ENCODE data around the gene CHAMP1.

CHAMP1 gene

GRCh38 chr13:114279146-114279545 lies 35.2 kb upstream of the CHAMP1 start:
- Histone ChIP-seq H2AK5ac (ENCODE audit: low read length, severe bottlenecking) (no peak overlapping the region), H2BK15ac (ENCODE audit: low read depth, poor library complexity, severe bottlenecking) (no peak overlapping the region), H4K91ac (ENCODE audit: low read length) (no peak overlapping the region), H2BK12ac (ENCODE audit: low read length in 2 of 2) (no peak overlapping the region), H2BK120ac (ENCODE audit: low read depth, low read length) (no peak overlapping the region), H3K27ac (ENCODE audit: low read length, poor library complexity, severe bottlenecking) (peak overlapping the region; percentile 11), H3K27me3 (ENCODE audit: control insufficient read depth in 1 of 2, insufficient read depth in 1 of 2, low read length in 2 of 2) (no peaks in the 10 kb centered on the region), H3K9ac (ENCODE audit: low read length) (peak overlapping the region; percentile 94), H2AFZ (ENCODE audit: low read depth, low read length) (no peak overlapping the region), H3K9me3 (ENCODE audit: control insufficient read depth, low read length) (no peaks in the 10 kb centered on the region), H3K4me3 (ENCODE audit: insufficient read depth in 1 of 2, low read depth in 1 of 2, low read length in 2 of 2) (no peak overlapping the region), H3K23ac (ENCODE audit: low read length in 2 of 2) (no peak overlapping the region), H2BK5ac (ENCODE audit: low read depth, low read length, poor library complexity, severe bottlenecking) (no peak overlapping the region), H3K4me2 (ENCODE audit: low read length, poor library complexity, severe bottlenecking) (no peak overlapping the region), H4K8ac (ENCODE audit: low read length) (no peak overlapping the region), H3K18ac (ENCODE audit: low read depth in 1 of 2, low read length in 2 of 2) (no peak overlapping the region), H3K36me3 (ENCODE audit: control insufficient read depth in 1 of 2, insufficient read depth in 2 of 2, low read depth in 1 of 2, low read length in 2 of 2) (peaks cover 11 to 48% of the 10 kb centered on the region in 2 experiments), H3K14ac (ENCODE audit: low read length in 2 of 2) (no peak overlapping the region), H3K79me1 (replicated peaks; ENCODE audit: low read length, poor library complexity, severe bottlenecking) (peaks cover 13% of the 10 kb centered on the region), H3K4me1 (ENCODE audit: control insufficient read depth, insufficient read depth, low read depth, low read length) (peaks cover 3% of the 10 kb centered on the region), H3K4ac (ENCODE audit: low read depth in 1 of 2, low read length in 2 of 2) (no peak overlapping the region)
- DNase-seq: no peak
- 81% methylated on average over 3 of the region's 4 CpGs for WGBS

GRCh38 chr13:114279758-114280355 lies 34.4 kb upstream of the CHAMP1 start:
- Histone ChIP-seq H4K8ac (ENCODE audit: low read length) (no peak overlapping the region), H2BK5ac (ENCODE audit: low read depth, low read length, poor library complexity, severe bottlenecking) (no peak overlapping the region), H3K27ac (ENCODE audit: low read length, poor library complexity, severe bottlenecking) (peak overlapping the region; percentile 30), H4K91ac (ENCODE audit: low read length) (peak overlapping the region; percentile 11), H2AFZ (ENCODE audit: low read depth, low read length) (no peak overlapping the region), H3K9me3 (ENCODE audit: control insufficient read depth, low read length) (no peaks in the 10 kb centered on the region), H3K4me1 (ENCODE audit: control insufficient read depth, insufficient read depth, low read depth, low read length) (peaks cover 4% of the 10 kb centered on the region), H3K36me3 (ENCODE audit: control insufficient read depth in 1 of 2, insufficient read depth in 2 of 2, low read depth in 1 of 2, low read length in 2 of 2) (peaks cover 18 to 47% of the 10 kb centered on the region in 2 experiments), H3K18ac (ENCODE audit: low read depth in 1 of 2, low read length in 2 of 2) (no peak overlapping the region), H2BK12ac (ENCODE audit: low read length in 2 of 2) (no peak overlapping the region), H2AK5ac (ENCODE audit: low read length, severe bottlenecking) (peak overlapping the region; percentile 76), H3K23ac (ENCODE audit: low read length in 2 of 2) (no peak overlapping the region), H2BK15ac (ENCODE audit: low read depth, poor library complexity, severe bottlenecking) (no peak overlapping the region), H3K4me2 (ENCODE audit: low read length, poor library complexity, severe bottlenecking) (no peak overlapping the region), H3K14ac (ENCODE audit: low read length in 2 of 2) (no peak overlapping the region), H3K9ac (ENCODE audit: low read length) (peak overlapping the region; percentile 94), H3K4me3 (ENCODE audit: insufficient read depth in 1 of 2, low read depth in 1 of 2, low read length in 2 of 2) (no peak overlapping the region), H3K4ac (ENCODE audit: low read depth in 1 of 2, low read length in 2 of 2) (no peak overlapping the region), H3K79me1 (replicated peaks; ENCODE audit: low read length, poor library complexity, severe bottlenecking) (peaks cover 13% of the 10 kb centered on the region), H2BK120ac (ENCODE audit: low read depth, low read length) (no peak overlapping the region), H3K27me3 (ENCODE audit: control insufficient read depth in 1 of 2, insufficient read depth in 1 of 2, low read length in 2 of 2) (no peaks in the 10 kb centered on the region)
- DNase-seq: peak; percentile 14
- WGBS: 100% methylated on average over 2 of the region's 2 CpGs

- H2BK15ac ChIP-seq (ENCODE audit: low read depth, poor library complexity, severe bottlenecking): peak within 1 kb of the TSS; percentile 91
- peaks cover 6% of the 10 kb centered on the region for H3K4me1 ChIP-seq (ENCODE audit: control insufficient read depth, insufficient read depth, low read depth, low read length)
- H2BK120ac ChIP-seq (ENCODE audit: low read depth, low read length): peak within 1 kb of the TSS; percentile 86
These were observed 32.8 kb upstream of the CHAMP1 start, which contains the start of gene UPF3A for GRCh38 chr13:114281351-114282040. UPF3A (plus strand) TSS chr13:114281601; CDS start chr13:114281640, 39 bp downstream.

GRCh38 chr13:114282041-114282670 lies 32.1 kb upstream of the CHAMP1 start:
- H2AFZ ChIP-seq (ENCODE audit: low read depth, low read length): peak overlapping the region; percentile 44
- H2BK12ac ChIP-seq (ENCODE audit: low read length in 2 of 2): no peak overlapping the region
- peak overlapping the region; percentile 72 to 91 for H3K18ac ChIP-seq (ENCODE audit: low read depth in 1 of 2, low read length in 2 of 2)
- peak overlapping the region; percentile 91 for H2BK5ac ChIP-seq (ENCODE audit: low read depth, low read length, poor library complexity, severe bottlenecking)
- H3K4me1 ChIP-seq (ENCODE audit: control insufficient read depth, insufficient read depth, low read depth, low read length): peaks cover 7% of the 10 kb centered on the region
- H4K8ac ChIP-seq (ENCODE audit: low read length): peak overlapping the region; percentile 49
- peak overlapping the region in 1 of 2 experiments; percentile 96 for H3K23ac ChIP-seq (ENCODE audit: low read length in 2 of 2)
- peaks cover 2% of the 10 kb centered on the region for H3K79me1 ChIP-seq (replicated peaks; ENCODE audit: low read length, poor library complexity, severe bottlenecking)
- H3K14ac ChIP-seq (ENCODE audit: low read length in 2 of 2): peak overlapping the region in 1 of 2 experiments; percentile 57
- H3K4me2 ChIP-seq (ENCODE audit: low read length, poor library complexity, severe bottlenecking): peak overlapping the region; percentile 73
- no peak overlapping the region for H2BK15ac ChIP-seq (ENCODE audit: low read depth, poor library complexity, severe bottlenecking)
- H2AK5ac ChIP-seq (ENCODE audit: low read length, severe bottlenecking): peak overlapping the region; percentile 47
- under 1% methylated on average over 39 of the region's 50 CpGs for WGBS
- no peaks in the 10 kb centered on the region for H3K9me3 ChIP-seq (ENCODE audit: control insufficient read depth, low read length)
- peak overlapping the region; percentile 81 to 83 for H3K4me3 ChIP-seq (ENCODE audit: insufficient read depth in 1 of 2, low read depth in 1 of 2, low read length in 2 of 2)
- H3K27me3 ChIP-seq (ENCODE audit: control insufficient read depth in 1 of 2, insufficient read depth in 1 of 2, low read length in 2 of 2): no peaks in the 10 kb centered on the region
- H3K36me3 ChIP-seq (ENCODE audit: control insufficient read depth in 1 of 2, insufficient read depth in 2 of 2, low read depth in 1 of 2, low read length in 2 of 2): peaks cover 19 to 49% of the 10 kb centered on the region in 2 experiments
- peak overlapping the region; percentile 94 for H3K9ac ChIP-seq (ENCODE audit: low read length)
- no peak overlapping the region for H2BK120ac ChIP-seq (ENCODE audit: low read depth, low read length)
- peak overlapping the region; percentile 87 to 88 for H3K4ac ChIP-seq (ENCODE audit: low read depth in 1 of 2, low read length in 2 of 2)
- peak; percentile 87 for DNase-seq
- peak overlapping the region; percentile 98 for H3K27ac ChIP-seq (ENCODE audit: low read length, poor library complexity, severe bottlenecking)
- H4K91ac ChIP-seq (ENCODE audit: low read length): peak overlapping the region; percentile 61

More at GRCh38 chr13:114281351-114282040, 32.8 kb upstream of the CHAMP1 start, which contains the start of gene UPF3A:
- peak within 1 kb of the TSS in 1 of 2 experiments; percentile 96 for H3K23ac ChIP-seq (ENCODE audit: low read length in 2 of 2)
- H4K8ac ChIP-seq (ENCODE audit: low read length): peak within 1 kb of the TSS; percentile 91
- H3K27me3 ChIP-seq (ENCODE audit: control insufficient read depth in 1 of 2, insufficient read depth in 1 of 2, low read length in 2 of 2): no peaks in the 10 kb centered on the region
- H3K36me3 ChIP-seq (ENCODE audit: control insufficient read depth in 1 of 2, insufficient read depth in 2 of 2, low read depth in 1 of 2, low read length in 2 of 2): peaks cover 17 to 46% of the 10 kb centered on the region in 2 experiments
- DNase-seq: peak; percentile 93
- H3K18ac ChIP-seq (ENCODE audit: low read depth in 1 of 2, low read length in 2 of 2): peak within 1 kb of the TSS; percentile 95 to 99
- H3K9ac ChIP-seq (ENCODE audit: low read length): peak within 1 kb of the TSS; percentile 94
- peak within 1 kb of the TSS; percentile 99 for H3K27ac ChIP-seq (ENCODE audit: low read length, poor library complexity, severe bottlenecking)
- H3K4me2 ChIP-seq (ENCODE audit: low read length, poor library complexity, severe bottlenecking): peak within 1 kb of the TSS; percentile 73
- peak within 1 kb of the TSS; percentile 57 to 93 for H3K14ac ChIP-seq (ENCODE audit: low read length in 2 of 2)
- H2BK5ac ChIP-seq (ENCODE audit: low read depth, low read length, poor library complexity, severe bottlenecking): peak within 1 kb of the TSS; percentile 93
- peak within 1 kb of the TSS; percentile 90 for H3K4ac ChIP-seq (ENCODE audit: low read depth in 1 of 2, low read length in 2 of 2)
- H3K4me3 ChIP-seq (ENCODE audit: insufficient read depth in 1 of 2, low read depth in 1 of 2, low read length in 2 of 2): peak within 1 kb of the TSS; percentile 81 to 83
- H3K9me3 ChIP-seq (ENCODE audit: control insufficient read depth, low read length): no peaks in the 10 kb centered on the region
- H2AFZ ChIP-seq (ENCODE audit: low read depth, low read length): peak within 1 kb of the TSS; percentile 83
- peak within 1 kb of the TSS; percentile 47 for H2AK5ac ChIP-seq (ENCODE audit: low read length, severe bottlenecking)
- H2BK12ac ChIP-seq (ENCODE audit: low read length in 2 of 2): peak within 1 kb of the TSS; percentile 20 to 45
- H4K91ac ChIP-seq (ENCODE audit: low read length): peak within 1 kb of the TSS; percentile 95
- WGBS: 1% methylated on average over 59 of the region's 89 CpGs
- H3K79me1 ChIP-seq (replicated peaks; ENCODE audit: low read length, poor library complexity, severe bottlenecking): peaks cover 2% of the 10 kb centered on the region

All from mesenchymal stem cell (in vitro differentiated cells and primary cell).